Thyroid gland (tissue), 4 donors: ENCODE data around the gene ARHGAP4.

Experiments
- POLR2A ChIP-seq, 2 donors: fragments of 450-650 bp; IDR thresholded peaks; one replicate each; pipeline ENCODE4 v1.6.1; 2017; ENCODE audit warnings: antibody characterized with exemption in 2 of 2, mild to moderate bottlenecking in 2 of 2, moderate library complexity in 1 of 2
- TF ChIP-seq, protein P1 (sequence below), 6 experiments: fragments of 200-600 bp in 3 of 6; fragments of 450-650 bp in 3 of 6; sonication (generic) in 3 of 6; IDR thresholded peaks; one replicate each; pipeline ENCODE4 v1.5.1; 2016 to 2019; ENCODE audit warnings: antibody characterized with exemption in 6 of 6, mild to moderate bottlenecking in 2 of 6, inconsistent platforms in 1 of 6, moderate library complexity in 1 of 6

GRCh38 chrX:153861733-153862310, 64.2 kb downstream of the ARHGAP4 start:
- TF ChIP-seq POLR2A (IDR thresholded peaks at IDR 0.05), result no peak
- TF ChIP-seq, protein P1, sequence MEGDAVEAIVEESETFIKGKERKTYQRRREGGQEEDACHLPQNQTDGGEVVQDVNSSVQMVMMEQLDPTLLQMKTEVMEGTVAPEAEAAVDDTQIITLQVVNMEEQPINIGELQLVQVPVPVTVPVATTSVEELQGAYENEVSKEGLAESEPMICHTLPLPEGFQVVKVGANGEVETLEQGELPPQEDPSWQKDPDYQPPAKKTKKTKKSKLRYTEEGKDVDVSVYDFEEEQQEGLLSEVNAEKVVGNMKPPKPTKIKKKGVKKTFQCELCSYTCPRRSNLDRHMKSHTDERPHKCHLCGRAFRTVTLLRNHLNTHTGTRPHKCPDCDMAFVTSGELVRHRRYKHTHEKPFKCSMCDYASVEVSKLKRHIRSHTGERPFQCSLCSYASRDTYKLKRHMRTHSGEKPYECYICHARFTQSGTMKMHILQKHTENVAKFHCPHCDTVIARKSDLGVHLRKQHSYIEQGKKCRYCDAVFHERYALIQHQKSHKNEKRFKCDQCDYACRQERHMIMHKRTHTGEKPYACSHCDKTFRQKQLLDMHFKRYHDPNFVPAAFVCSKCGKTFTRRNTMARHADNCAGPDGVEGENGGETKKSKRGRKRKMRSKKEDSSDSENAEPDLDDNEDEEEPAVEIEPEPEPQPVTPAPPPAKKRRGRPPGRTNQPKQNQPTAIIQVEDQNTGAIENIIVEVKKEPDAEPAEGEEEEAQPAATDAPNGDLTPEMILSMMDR (IDR thresholded peaks at IDR 0.05), result no peak
